GM12801 (cell line): Measurements from ENCODE around the gene WDR4.

Experiments
- TF ChIP-seq, protein P1 (sequence below): IDR thresholded peaks from one replicate; pipeline ENCODE4 v1.5.1; 2011; ENCODE audit warnings: control low read depth; ENCODE audit not compliant: insufficient read length; ENCODE audit errors: extremely low read depth

The WDR4 gene

DNA sequence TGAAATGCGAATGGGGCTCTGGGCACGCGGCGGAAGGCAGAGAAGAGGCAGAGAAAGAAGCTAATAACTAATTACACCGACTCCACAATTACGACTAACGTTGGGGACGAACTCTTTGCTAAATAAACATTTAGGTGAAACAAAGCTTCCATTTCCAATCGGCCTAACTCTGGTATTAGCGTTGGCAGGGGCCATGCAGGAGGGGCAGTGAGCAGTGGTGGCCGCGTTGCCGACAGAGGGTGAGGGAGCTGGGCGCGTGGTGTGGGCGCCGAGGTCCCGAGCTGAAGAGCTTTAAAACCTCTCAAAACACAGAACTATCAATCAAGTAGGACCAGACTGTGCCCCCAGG is 13.2 kb upstream of the WDR4 start:
- TF ChIP-seq, protein P1, sequence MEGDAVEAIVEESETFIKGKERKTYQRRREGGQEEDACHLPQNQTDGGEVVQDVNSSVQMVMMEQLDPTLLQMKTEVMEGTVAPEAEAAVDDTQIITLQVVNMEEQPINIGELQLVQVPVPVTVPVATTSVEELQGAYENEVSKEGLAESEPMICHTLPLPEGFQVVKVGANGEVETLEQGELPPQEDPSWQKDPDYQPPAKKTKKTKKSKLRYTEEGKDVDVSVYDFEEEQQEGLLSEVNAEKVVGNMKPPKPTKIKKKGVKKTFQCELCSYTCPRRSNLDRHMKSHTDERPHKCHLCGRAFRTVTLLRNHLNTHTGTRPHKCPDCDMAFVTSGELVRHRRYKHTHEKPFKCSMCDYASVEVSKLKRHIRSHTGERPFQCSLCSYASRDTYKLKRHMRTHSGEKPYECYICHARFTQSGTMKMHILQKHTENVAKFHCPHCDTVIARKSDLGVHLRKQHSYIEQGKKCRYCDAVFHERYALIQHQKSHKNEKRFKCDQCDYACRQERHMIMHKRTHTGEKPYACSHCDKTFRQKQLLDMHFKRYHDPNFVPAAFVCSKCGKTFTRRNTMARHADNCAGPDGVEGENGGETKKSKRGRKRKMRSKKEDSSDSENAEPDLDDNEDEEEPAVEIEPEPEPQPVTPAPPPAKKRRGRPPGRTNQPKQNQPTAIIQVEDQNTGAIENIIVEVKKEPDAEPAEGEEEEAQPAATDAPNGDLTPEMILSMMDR, result no peak

DNA sequence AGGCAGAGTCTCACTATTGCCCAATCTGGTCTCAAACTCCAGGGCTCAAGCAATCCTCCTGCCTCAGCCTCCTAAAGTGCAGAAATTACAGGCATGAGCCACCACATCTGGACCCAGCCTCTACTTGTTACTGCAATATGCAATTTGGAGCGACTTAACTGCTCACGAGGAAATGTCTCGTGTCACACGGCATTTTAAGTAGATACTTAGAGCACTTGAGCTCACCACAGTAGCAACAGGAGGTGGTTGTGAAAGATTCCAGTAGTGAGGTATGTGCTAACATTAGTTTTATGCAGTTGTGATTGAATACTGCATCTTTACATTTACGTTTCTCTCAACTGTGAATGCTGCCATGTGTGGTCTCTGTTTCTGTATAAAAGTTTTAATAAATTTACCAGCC is 8.0 kb upstream of the WDR4 start:
- TF ChIP-seq, protein P1, result no peak

DNA sequence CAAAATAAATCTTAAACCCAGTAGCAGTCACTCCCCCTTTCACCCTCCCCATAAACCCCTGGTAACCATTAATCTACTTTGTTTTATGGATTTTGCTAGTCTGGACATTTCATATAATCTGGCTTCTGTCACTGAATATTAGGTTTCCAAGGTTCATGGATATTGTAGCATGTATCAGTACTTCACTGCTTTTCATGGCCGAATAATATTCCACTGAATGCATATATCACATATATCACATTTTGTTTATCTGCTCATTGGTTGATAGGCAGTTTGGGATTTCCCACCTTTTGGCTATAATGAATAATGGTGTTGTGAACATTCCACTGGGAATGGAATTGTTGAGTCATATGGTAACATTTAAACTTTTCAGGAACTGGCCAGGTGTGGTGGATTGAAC is 4.6 kb upstream of the WDR4 start:
- TF ChIP-seq, protein P1, result no peak

DNA sequence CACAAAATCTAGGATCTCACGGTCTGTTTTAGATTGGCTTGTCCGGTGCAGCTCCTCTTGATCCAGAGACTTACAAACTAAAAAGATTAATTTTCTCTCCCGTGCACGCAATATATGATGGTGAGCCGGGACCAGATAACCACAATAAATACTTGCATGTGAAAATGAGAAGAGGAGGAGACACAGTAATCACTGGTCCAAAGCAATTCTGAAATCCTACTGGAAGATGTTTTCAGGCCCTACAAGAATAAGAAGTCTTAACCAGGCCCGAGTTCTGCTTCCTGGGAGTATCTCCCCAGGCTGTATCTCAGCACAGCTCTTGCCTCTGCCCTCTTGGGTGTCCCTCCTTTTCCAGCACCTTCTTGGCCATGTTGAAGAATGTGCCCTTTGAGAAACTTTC is 1.0 kb upstream of the WDR4 start:
- TF ChIP-seq, protein P1, result no peak

DNA sequence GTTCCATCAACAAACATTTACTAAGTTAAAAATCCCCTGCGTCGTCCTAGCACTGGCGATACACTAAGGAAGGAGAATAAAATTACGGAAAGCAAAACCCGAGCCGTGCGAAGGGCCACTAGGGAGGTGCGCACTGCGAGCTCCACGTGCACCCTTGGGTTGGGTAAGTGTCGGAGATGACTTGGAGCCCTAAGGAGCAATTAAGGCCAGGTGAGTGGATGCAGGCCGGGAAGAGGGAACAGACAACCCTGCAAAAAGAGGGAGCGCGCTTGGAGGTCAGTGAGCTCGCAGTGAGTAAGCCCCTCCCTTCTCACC is 704 bp downstream of the WDR4 start:
- TF ChIP-seq, protein P1, result no peak

DNA sequence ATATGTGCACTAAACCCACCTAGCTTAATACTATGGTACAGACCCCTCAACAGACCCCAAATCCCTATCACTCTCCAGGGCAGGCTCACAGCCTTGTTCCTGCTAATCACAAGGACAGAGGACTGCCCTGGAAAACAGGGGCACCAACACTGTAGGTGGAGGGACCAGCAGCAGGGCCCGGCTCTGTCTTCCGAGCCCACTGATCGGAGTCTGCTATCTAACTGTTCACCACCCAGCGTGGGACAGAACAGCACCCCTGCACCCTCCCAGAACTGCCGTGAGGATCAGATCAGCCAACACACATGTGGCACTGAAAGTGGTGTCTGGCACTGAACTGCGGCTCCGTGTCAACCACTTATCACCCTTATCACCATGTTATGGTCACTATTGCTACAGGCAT is 6.2 kb downstream of the WDR4 start:
- TF ChIP-seq, protein P1, result no peak

DNA sequence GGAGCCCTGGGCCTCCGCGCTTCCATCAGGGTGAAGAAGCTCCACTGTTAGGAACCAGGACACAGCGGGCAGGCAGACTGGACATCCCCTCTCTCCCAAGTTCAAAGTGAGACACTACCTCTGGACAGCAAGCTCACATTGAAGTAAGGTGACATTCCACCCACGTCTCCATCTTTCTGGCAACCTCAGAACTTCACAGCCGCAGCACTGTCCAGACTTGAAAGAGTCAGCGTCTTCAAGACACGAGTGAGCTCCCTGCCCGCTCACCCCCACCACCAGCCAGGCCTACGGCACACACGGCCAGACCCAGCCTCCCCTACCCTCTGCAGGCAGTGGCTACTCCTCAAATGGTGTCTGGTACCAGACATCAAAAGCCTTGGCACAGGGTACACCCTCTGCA is 11.1 kb downstream of the WDR4 start:
- TF ChIP-seq, protein P1, result no peak

DNA sequence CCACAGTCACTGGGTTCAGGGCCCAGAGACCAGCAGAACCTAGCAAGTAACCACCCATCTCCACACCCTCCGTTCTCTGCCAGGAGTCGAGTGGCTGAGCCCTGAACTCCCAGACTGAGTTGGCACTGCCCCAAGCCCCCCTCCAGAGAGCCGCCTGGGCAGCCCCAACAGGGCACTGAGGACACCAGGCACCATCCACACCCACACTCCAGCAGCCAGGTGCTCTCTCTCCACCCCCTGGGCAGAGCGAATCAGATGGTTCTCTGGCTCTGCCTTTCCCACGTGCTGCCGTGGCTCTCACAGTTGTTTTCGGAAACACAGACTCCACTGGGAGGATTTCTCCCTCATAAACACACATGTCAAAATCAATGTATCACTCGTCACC is 13.6 kb downstream of the WDR4 start:
- TF ChIP-seq, protein P1, result no peak
